Muscle layer of colon (tissue), 2 donors: ENCODE results near the gene ST7.

Experiments
- H3K27ac ChIP-seq: one replicate; pipeline ENCODE4 v1.7.0; 2013; ENCODE audit warnings: low read depth, mild to moderate bottlenecking, low read length, moderate library complexity
- H3K27me3 ChIP-seq, 2 donors: one replicate each; pipeline ENCODE4 v1.7.0; 2013; ENCODE audit warnings: low read length in 2 of 2, mild to moderate bottlenecking in 2 of 2; ENCODE audit not compliant: insufficient read depth in 2 of 2, control insufficient read depth in 1 of 2
- H3K36me3 ChIP-seq: one replicate; pipeline ENCODE4 v1.7.0; 2013; ENCODE audit warnings: mild to moderate bottlenecking, low read length; ENCODE audit not compliant: insufficient read depth
- H3K4me1 ChIP-seq: one replicate; pipeline ENCODE4 v1.7.0; 2013; ENCODE audit warnings: mild to moderate bottlenecking, low read length; ENCODE audit not compliant: insufficient read depth
- H3K4me3 ChIP-seq, 2 donors: one replicate each; pipeline ENCODE4 v1.7.0; 2013; ENCODE audit warnings: low read length in 2 of 2, low read depth in 1 of 2, mild to moderate bottlenecking in 1 of 2, moderate library complexity in 1 of 2
- H3K9ac ChIP-seq: one replicate; pipeline ENCODE4 v1.7.0; 2013; ENCODE audit warnings: low read length
- H3K9me3 ChIP-seq: one replicate; pipeline ENCODE4 v1.7.0; 2013; ENCODE audit warnings: mild to moderate bottlenecking, low read length
- donor health status: abdominal sarcoma.
- donor health status: Adenocarcinoma of cecum.

ST7 gene

GRCh38 chr7:117038408-117038807, 85.1 kb downstream of the ST7 start:
- H3K9ac ChIP-seq, result no peak overlapping the region
- H3K4me1 ChIP-seq, result peaks cover 28% of the 10 kb centered on the region
- no peaks in the 10 kb centered on the region for H3K27me3 ChIP-seq
- no peak overlapping the region for H3K27ac ChIP-seq
- no peaks in the 10 kb centered on the region for H3K36me3 ChIP-seq
- no peak overlapping the region for H3K4me3 ChIP-seq
- H3K9me3 ChIP-seq, result no peaks in the 10 kb centered on the region

DNA sequence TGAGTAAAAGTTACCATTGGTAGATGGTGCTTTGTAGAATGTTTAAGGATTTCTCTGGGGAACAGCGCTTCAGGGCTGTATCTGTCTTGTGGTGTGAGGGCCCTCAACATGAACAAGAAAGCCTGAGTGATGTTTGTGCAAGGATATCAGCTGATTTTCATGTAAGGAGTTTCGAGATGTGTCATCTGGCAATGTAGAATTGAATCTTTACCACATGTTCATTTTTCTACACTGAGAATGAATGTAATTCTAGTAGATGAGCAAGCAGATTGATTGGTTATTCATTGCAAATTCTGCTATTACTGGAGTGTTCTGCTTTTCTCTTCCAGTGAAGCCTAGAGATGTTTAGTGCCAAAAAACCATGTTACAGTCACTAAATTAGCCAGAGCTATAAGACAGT, 87.7 kb downstream of the ST7 start:
- H3K9ac ChIP-seq, result no peak overlapping the region
- no peak overlapping the region for H3K4me3 ChIP-seq
- no peaks in the 10 kb centered on the region for H3K27me3 ChIP-seq
- H3K27ac ChIP-seq, result no peak overlapping the region
- no peaks in the 10 kb centered on the region for H3K36me3 ChIP-seq
- no peaks in the 10 kb centered on the region for H3K9me3 ChIP-seq
- peaks cover 9% of the 10 kb centered on the region for H3K4me1 ChIP-seq

DNA sequence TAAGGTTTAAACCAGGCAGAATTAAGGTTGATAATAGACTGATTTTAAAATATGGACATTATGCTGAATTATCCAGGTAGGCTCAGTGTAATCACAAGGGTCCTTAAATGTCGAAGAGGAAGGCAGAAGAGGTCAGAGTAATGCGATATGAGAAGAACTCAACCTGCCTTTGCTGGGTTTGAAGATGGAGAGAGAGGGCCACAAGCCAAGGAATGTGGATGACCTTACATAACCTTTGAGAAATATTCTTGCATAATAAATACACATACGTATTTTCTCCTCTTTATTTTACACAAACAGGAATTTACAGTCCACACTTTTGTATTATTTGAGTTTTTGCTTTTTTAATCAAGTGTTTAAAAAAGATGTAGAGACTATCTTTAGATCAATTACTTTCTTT, 88.5 kb downstream of the ST7 start:
- no peak overlapping the region for H3K9ac ChIP-seq
- H3K27me3 ChIP-seq, result no peaks in the 10 kb centered on the region
- no peaks in the 10 kb centered on the region for H3K36me3 ChIP-seq
- H3K4me1 ChIP-seq, result peaks cover 8% of the 10 kb centered on the region
- no peaks in the 10 kb centered on the region for H3K9me3 ChIP-seq
- no peak overlapping the region for H3K27ac ChIP-seq
- no peak overlapping the region for H3K4me3 ChIP-seq

GRCh38 chr7:117043108-117043825, 90.0 kb downstream of the ST7 start:
- no peaks in the 10 kb centered on the region for H3K36me3 ChIP-seq
- no peaks in the 10 kb centered on the region for H3K9me3 ChIP-seq
- H3K4me1 ChIP-seq, result peaks cover 15% of the 10 kb centered on the region
- no peak overlapping the region for H3K4me3 ChIP-seq
- no peaks in the 10 kb centered on the region for H3K27me3 ChIP-seq
- H3K9ac ChIP-seq, result no peak overlapping the region
- H3K27ac ChIP-seq, result no peak overlapping the region

- no peak overlapping the region for H3K27ac ChIP-seq
- H3K4me1 ChIP-seq, result peaks cover 29% of the 10 kb centered on the region
- H3K27me3 ChIP-seq, result no peaks in the 10 kb centered on the region
- H3K36me3 ChIP-seq, result no peaks in the 10 kb centered on the region
- H3K4me3 ChIP-seq, result no peak overlapping the region
- no peaks in the 10 kb centered on the region for H3K9me3 ChIP-seq
- H3K9ac ChIP-seq, result no peak overlapping the region
These were observed 91.4 kb downstream of the ST7 start for GRCh38 chr7:117044664-117045063.

DNA sequence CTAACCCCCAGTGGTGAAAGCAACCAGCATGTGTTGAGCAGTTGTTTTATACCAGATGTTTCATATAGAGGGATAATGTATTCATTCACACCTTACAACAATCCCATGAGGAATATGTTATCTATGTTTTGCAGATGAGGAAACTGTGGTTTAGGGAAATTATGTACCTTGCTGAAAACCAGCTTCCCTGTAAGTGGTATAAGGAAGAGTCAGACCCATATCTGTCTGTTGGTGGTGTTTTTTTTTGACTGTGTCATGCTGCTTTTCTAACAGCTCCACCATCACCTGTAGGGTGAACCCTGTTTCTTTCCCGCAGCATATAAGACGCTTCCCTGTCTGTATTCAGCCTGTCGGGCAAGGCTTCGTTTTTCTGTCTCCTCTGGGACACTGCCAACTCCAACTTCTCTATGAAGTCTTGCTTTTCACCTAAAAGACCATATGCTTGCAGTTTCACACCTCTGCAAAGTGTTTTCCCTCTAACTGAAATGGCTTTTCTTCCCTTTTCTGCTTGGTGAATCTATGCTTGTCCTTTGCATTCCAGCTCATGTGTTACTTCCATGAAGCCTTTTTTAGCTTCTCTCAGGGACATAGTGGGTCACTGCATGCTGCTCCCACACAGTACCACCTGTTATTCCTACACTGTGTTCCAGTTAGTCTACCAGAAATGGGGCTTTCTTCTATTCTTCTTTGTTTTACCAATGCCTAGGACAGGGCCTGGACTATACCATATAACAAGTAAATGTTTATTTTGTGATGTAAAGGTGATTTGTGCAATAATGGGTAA, 92.8 kb downstream of the ST7 start:
- no peaks in the 10 kb centered on the region for H3K27me3 ChIP-seq
- no peaks in the 10 kb centered on the region for H3K9me3 ChIP-seq
- H3K27ac ChIP-seq, result no peak overlapping the region
- peaks cover 39% of the 10 kb centered on the region for H3K4me1 ChIP-seq
- no peak overlapping the region for H3K9ac ChIP-seq
- H3K4me3 ChIP-seq, result no peak overlapping the region
- no peaks in the 10 kb centered on the region for H3K36me3 ChIP-seq

- Histone ChIP-seq H3K36me3 (no peaks in the 10 kb centered on the region), H3K4me3 (no peak overlapping the region), H3K4me1 (peaks cover 51% of the 10 kb centered on the region), H3K27me3 (no peaks in the 10 kb centered on the region), H3K9me3 (no peaks in the 10 kb centered on the region), H3K27ac (no peak overlapping the region), H3K9ac (no peak overlapping the region)
These were observed 94.2 kb downstream of the ST7 start for GRCh38 chr7:117047496-117047895.

GRCh38 chr7:117048114-117048866, 95.0 kb downstream of the ST7 start:
- Histone ChIP-seq H3K27me3 (no peaks in the 10 kb centered on the region), H3K36me3 (no peaks in the 10 kb centered on the region), H3K4me1 (peaks cover 51% of the 10 kb centered on the region), H3K9ac (no peak overlapping the region), H3K27ac (no peak overlapping the region), H3K9me3 (no peaks in the 10 kb centered on the region), H3K4me3 (no peak overlapping the region)

DNA sequence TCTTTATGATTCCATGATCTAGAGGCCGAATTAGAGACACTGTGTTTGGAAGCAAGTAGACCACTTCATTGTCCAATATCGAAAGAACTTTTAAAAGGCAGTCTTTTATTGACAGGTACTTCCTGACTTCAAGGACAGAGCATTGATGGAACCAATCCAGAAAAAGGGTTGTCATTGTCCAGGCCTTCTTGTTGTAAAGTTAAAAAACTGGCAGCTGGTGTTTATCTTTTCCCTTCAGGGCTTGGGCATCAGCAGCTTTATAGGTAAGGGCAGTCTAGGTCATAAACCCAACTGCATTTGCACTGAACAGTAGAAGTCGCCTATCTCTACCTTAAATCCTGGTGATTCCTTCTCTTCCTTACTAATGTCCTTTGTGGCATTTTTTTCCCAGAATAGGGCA, 95.6 kb downstream of the ST7 start:
- no peak overlapping the region for H3K27ac ChIP-seq
- H3K4me1 ChIP-seq, result peaks cover 51% of the 10 kb centered on the region
- no peaks in the 10 kb centered on the region for H3K27me3 ChIP-seq
- no peak overlapping the region for H3K9ac ChIP-seq
- no peaks in the 10 kb centered on the region for H3K9me3 ChIP-seq
- H3K36me3 ChIP-seq, result no peaks in the 10 kb centered on the region
- no peak overlapping the region for H3K4me3 ChIP-seq

DNA sequence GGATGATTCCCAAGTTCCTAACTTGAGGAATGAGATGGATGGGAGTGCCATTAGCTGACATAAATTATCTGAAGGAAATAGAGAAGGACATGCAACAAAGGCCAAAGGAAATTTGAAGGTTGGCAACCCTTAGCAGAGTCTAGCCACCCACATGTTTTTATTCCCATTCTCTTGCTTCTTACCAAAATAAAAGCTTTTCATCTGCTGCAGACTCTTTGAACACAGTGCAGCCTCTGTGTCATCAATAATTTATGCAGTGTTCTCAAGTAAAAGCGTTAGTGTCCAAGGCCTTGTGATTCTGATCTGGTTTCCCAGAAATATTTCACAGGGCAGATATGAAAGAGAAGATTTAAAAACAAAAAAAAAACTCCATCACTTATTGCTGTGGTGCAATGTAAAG, 98.5 kb downstream of the ST7 start:
- Histone ChIP-seq H3K36me3 (no peaks in the 10 kb centered on the region), H3K27me3 (no peaks in the 10 kb centered on the region), H3K4me3 (no peak overlapping the region), H3K27ac (no peak overlapping the region), H3K9me3 (no peaks in the 10 kb centered on the region), H3K4me1 (peaks cover 44% of the 10 kb centered on the region), H3K9ac (no peak overlapping the region)

GRCh38 chr7:117053432-117053831, 100.1 kb downstream of the ST7 start:
- no peak overlapping the region for H3K4me3 ChIP-seq
- H3K9ac ChIP-seq, result no peak overlapping the region
- H3K9me3 ChIP-seq, result no peaks in the 10 kb centered on the region
- H3K27me3 ChIP-seq, result no peaks in the 10 kb centered on the region
- peaks cover 34% of the 10 kb centered on the region for H3K4me1 ChIP-seq
- H3K36me3 ChIP-seq, result no peaks in the 10 kb centered on the region
- H3K27ac ChIP-seq, result no peak overlapping the region
